A549 (cell line): ENCODE measurements around the gene NPM3. TPM values are rescaled to one million over a fixed set of nuclear protein-coding genes. Genes with fewer than 3 reads are reported as not detected.

Source experiments
- ATAC-seq, 2 experiments: fragments of 200-7000 bp in 1 of 2; fragments of >200 bp in 1 of 2; cut with Nextera tagmentation in 1 of 2; cut with Tn5 transposase in 1 of 2; 3 replicates each; pipeline versions ENCODE4 v1.8.0 to v1.9.1; 2018 to 2020; ENCODE audit warnings: mild to moderate bottlenecking in 1 of 2, moderate library complexity in 1 of 2
- CTCF ChIA-PET: fragments of 300-600 bp; sonication (Branson Sonifier 250); formaldehyde crosslinking; extraction: SDS; loops from one replicate; lab custom pipeline; 2021; ENCODE audit warnings: antibody characterized with exemption, inconsistent platforms; lab: Yijun Ruan, JAX
- POLR2A ChIA-PET: fragments of 350-600 bp; formaldehyde crosslinking; extraction: SDS; loops from one replicate; lab custom pipeline; 2021; ENCODE audit warnings: antibody characterized with exemption, inconsistent platforms; lab: Yijun Ruan, JAX
- DNase-seq, 2 experiments: peaks; one replicate each; pipeline versions ENCODE4 v3.0.0 to v3.0.0-alpha.2; 2011 to 2016; ENCODE audit warnings: low read depth in 1 of 2, low spot score in 1 of 2
- FAIRE-seq: peaks from 2 replicates; lab custom pipeline; 2011; peaks lifted over from hg19 to GRCh38; lab: Jason Lieb, UNC
- H3K27ac ChIP-seq, 2 experiments: fragments of >200 bp; sonication (Bioruptor Twin); formaldehyde crosslinking; 3 replicates each; pipeline ENCODE4 v1.5.1; 2016 to 2017
- H3K4me1 ChIP-seq: fragments of >200 bp; sonication (Bioruptor Twin); formaldehyde crosslinking; 3 replicates; pipeline ENCODE4 v1.6.1; 2016
- H3K4me2 ChIP-seq: fragments of >200 bp; sonication (Bioruptor Twin); formaldehyde crosslinking; 3 replicates; pipeline ENCODE4 v1.6.1; 2016
- H3K4me3 ChIP-seq: fragments of >200 bp; sonication (Bioruptor Twin); formaldehyde crosslinking; 3 replicates; pipeline ENCODE4 v1.5.1; 2016
- H3K9me3 ChIP-seq: fragments of >200 bp; sonication (Bioruptor Twin); formaldehyde crosslinking; 3 replicates; pipeline ENCODE4 v1.6.1; 2016
- CBX2 ChIP-seq: fragments of 200-600 bp; sonication (generic); IDR thresholded peaks from 2 replicates; pipeline ENCODE4 v1.6.1; 2016; ENCODE audit warnings: low read depth, mild to moderate bottlenecking, borderline replicate concordance
- CEBPB ChIP-seq, 2 experiments: fragments of >200 bp in 1 of 2; sonication (Bioruptor Twin) in 1 of 2; formaldehyde crosslinking in 1 of 2; IDR thresholded peaks; 2 replicates each; pipeline ENCODE4 v1.6.1; 2012 to 2016
- CHD2 ChIP-seq: fragments of 150-350 bp; IDR thresholded peaks from 2 replicates; pipeline ENCODE4 v1.6.1; 2014; ENCODE audit warnings: low read length; ENCODE audit not compliant: partially characterized antibody
- EHMT2 ChIP-seq: fragments of 200-600 bp; sonication (generic); IDR thresholded peaks from 2 replicates; pipeline ENCODE4 v1.6.1; 2016; ENCODE audit warnings: antibody characterized with exemption, low read depth, mild to moderate bottlenecking, moderate library complexity
- FOSB ChIP-seq: fragments of 250-450 bp; sonication (Bioruptor Pico); IDR thresholded peaks from 2 replicates; pipeline ENCODE4 v1.5.0; 2020; ENCODE audit warnings: mild to moderate bottlenecking, moderate library complexity
- FOSL2 ChIP-seq, 2 experiments: fragments of 450-650 bp in 1 of 2; fragments of >200 bp in 1 of 2; sonication (Bioruptor Twin) in 1 of 2; formaldehyde crosslinking; IDR thresholded peaks; 2 replicates each; pipeline versions ENCODE4 v1.5.0 to v1.6.1; 2016 to 2020; ENCODE audit warnings: mild to moderate bottlenecking in 1 of 2, moderate library complexity in 1 of 2
- FOXS1 ChIP-seq: fragments of 250-450 bp; sonication (Bioruptor Pico); IDR thresholded peaks from 2 replicates; pipeline ENCODE4 v1.5.0; 2020; ENCODE audit warnings: mild to moderate bottlenecking, moderate library complexity
- HDAC2 ChIP-seq: fragments of 200-600 bp; sonication (generic); IDR thresholded peaks from 2 replicates; pipeline ENCODE4 v1.6.1; 2016
- JUN ChIP-seq, 2 experiments: fragments of >200 bp; sonication (Bioruptor Twin); formaldehyde crosslinking; IDR thresholded peaks; 2 replicates in 1 of 2; 3 replicates in 1 of 2; pipeline ENCODE4 v1.6.1; 2016 to 2017
- JUNB ChIP-seq: fragments of >200 bp; sonication (Bioruptor Twin); formaldehyde crosslinking; IDR thresholded peaks from 2 replicates; pipeline ENCODE4 v1.6.1; 2016
- MAFK ChIP-seq: fragments of 450-650 bp; IDR thresholded peaks from 2 replicates; pipeline ENCODE4 v1.6.1; 2014; ENCODE audit not compliant: partially characterized antibody
- NFE2L2 ChIP-seq: fragments of 150-350 bp; conservative IDR thresholded peaks from 2 replicates; pipeline ENCODE4 v1.6.1; 2014; ENCODE audit warnings: low read length
- POLR2A ChIP-seq: IDR thresholded peaks from 2 replicates; pipeline ENCODE4 v1.6.1; 2012; ENCODE audit warnings: mild to moderate bottlenecking, low read length
- POLR2AphosphoS2 ChIP-seq: conservative IDR thresholded peaks from 2 replicates; pipeline ENCODE4 v1.6.1; 2012; ENCODE audit warnings: low read length, improper control_type of control experiment, inconsistent platforms
- RCOR1 ChIP-seq: fragments of 150-350 bp; IDR thresholded peaks from 2 replicates; pipeline ENCODE4 v1.6.1; 2014; ENCODE audit warnings: antibody characterized with exemption, low read length, low read depth
- SMC3 ChIP-seq: fragments of >200 bp; sonication (Bioruptor Twin); formaldehyde crosslinking; IDR thresholded peaks from 3 replicates; pipeline ENCODE4 v1.6.1; 2018; ENCODE audit warnings: inconsistent platforms
- TFCP2L1 ChIP-seq: fragments of 250-450 bp; sonication (Bioruptor Pico); IDR thresholded peaks from 2 replicates; pipeline ENCODE4 v1.5.0; 2021; ENCODE audit warnings: mild to moderate bottlenecking
- TP53 ChIP-seq: fragments of 250-450 bp; sonication (Bioruptor Pico); IDR thresholded peaks from 2 replicates; pipeline ENCODE4 v1.5.0; 2021; ENCODE audit warnings: mild to moderate bottlenecking, moderate library complexity
- ZFP36 ChIP-seq: fragments of 450-650 bp; IDR thresholded peaks from 2 replicates; pipeline ENCODE4 v1.6.1; 2014; ENCODE audit warnings: borderline replicate concordance; ENCODE audit not compliant: partially characterized antibody
- WGBS: methylation state at CpG from one replicate; pipeline ENCODE4 v1.1.6; 2017; ENCODE audit errors: missing lambda C conversion rate; 5-methylcytosine and 5-hydroxymethylcytosine counted together
- polyA plus RNA-seq, 4 experiments: library from polyadenylated mRNA; depleted of rRNA in 3 of 4; stranded (reverse); fragments of >200 nt; fragmentation: RNase III in 1 of 4; extraction: RNeasy Plus Mini Kit Qiagen cat#74134 plus additional on column Dnase treatment in 1 of 4; gene quantifications; 2 replicates in 3 of 4; 3 replicates in 1 of 4; pipeline ENCODE4 v1.2.3, GENCODE V29; 2011 to 2017
- TF ChIP-seq, protein P1 (sequence below): fragments of 450-650 bp; IDR thresholded peaks from 2 replicates; pipeline ENCODE4 v1.6.1; 2014; ENCODE audit warnings: antibody characterized with exemption

NPM3 gene
- polyA plus RNA-seq, 2 of the 4 experiments (the other 2 are of a cell fraction) = 41.5 to 96.3 TPM

DNA sequence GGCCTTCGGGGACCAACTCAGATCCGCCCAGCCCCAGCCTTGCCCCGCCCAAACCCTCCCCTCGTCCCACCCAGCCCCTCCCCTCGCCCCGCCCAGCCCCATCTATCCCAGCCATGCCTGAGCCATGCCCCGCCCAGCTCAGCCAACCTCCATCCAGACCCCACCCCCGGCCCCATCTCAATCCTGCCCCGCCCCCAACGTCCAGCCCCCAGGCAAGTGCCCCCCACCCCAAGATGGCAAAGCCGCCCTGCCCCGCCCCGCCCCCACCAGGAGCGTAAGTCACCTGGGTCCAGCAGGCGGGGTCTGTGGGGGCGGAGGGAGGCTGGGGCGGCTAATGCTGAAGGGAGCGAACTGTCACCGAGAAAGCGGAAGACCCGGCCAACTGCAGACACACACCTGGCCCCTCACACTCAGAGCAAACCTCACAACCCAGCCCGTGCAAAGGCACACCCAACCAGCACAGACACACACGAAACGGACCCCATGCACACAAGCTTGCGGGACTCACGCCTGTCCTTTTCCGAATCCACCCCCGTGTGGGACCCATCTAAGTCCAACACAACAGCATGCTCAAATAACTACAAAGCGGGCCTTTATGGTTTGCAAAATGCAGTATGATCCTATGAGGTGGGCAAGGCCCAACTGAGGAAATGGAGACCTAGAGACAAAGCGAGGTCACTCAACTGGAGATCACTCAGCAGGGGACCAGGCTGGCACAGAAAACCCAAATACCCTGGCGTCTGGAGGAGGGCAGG lies 46.5 kb upstream of the NPM3 start:
- FAIRE-seq = no peak
- POLR2A ChIA-PET = interaction anchor here (1.0 to 1.9 kb wide), 2 partner anchors 11 to 12 kb away, joined by 6 to 9 read pairs; partner anchors contain the start of gene OGA
- Histone ChIP-seq H3K4me2 (peak overlapping the region; percentile 78), H3K9me3 (no peaks in the 10 kb centered on the region), H3K27ac (peak overlapping the region; percentile 84 to 94; a peak in 5 of 6 replicates), H3K4me1 (peaks cover 18% of the 10 kb centered on the region), H3K4me3 (peak overlapping the region; percentile 53; the same call in 2 of the 3 replicates)
- no peak for TF ChIP-seq SMC3
- TF ChIP-seq JUNB = no peak
- TF ChIP-seq POLR2A = no peak
- no peak for TF ChIP-seq TP53 (CRISPR knock-in tag)
- TF ChIP-seq TFCP2L1 (CRISPR knock-in tag) = no peak
- no peak for TF ChIP-seq FOXS1 (CRISPR knock-in tag)
- no peak for TF ChIP-seq CEBPB (IDR thresholded peaks at IDR 0.05)
- no peak for TF ChIP-seq RCOR1
- no peak for TF ChIP-seq POLR2AphosphoS2
- no peak for TF ChIP-seq EHMT2
- WGBS = 85% methylated on average over 16 of the region's 31 CpGs
- no peak for DNase-seq
- no peak for ATAC-seq
- CTCF ChIA-PET = interaction anchor here (0.5 kb wide), 2 partner anchors 51 to 511 kb away, joined by 3 to 4 read pairs; no protein-coding TSS in a partner anchor

DNA sequence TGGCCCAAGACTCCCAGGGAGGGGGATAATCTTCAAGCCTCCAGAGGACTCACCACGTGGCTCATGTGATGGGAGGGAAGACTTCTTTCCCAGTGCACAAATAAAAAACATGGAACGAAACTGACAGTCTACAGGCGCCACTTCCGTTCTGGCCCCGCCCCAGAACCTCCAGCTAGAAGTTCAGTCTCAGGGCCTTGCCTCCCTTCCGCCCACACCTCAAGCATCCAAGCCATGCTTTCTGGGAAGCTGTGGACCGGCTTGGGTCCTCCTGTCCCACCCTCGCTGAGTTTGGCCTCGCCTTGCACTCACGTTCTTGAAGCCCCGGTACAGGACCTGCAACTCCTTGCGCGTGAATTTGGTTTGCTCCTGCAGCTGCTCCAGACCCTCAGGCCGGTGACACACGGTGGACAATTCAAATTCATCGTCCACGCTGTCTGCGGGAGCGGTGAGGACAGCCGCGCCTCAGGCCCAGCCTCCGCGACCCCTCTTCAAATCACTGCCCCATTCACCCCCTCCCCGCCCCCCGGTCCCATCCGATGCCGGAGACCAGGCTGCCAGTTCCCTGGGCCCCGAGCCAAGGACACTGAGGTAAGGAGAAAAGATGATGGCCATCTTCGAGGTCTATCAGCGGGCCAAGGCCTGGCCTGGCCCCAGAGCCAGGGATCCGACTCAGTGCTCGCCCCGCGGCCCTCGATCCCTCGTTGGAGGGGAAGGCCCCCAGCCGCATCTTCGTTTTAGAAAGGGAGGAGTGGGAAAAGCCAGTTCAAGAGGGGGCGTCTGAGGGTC lies 45.7 kb upstream of the NPM3 start:
- H3K4me1 ChIP-seq = peaks cover 18% of the 10 kb centered on the region
- CTCF ChIA-PET = interaction anchor here (0.5 to 4.9 kb wide), 7 partner anchors 8 to 206 kb away, joined by 3 to 31 read pairs (median 3); no protein-coding TSS in a partner anchor
- H3K27ac ChIP-seq = no peak overlapping the region
- no peak for DNase-seq
- no peak overlapping the region for H3K4me2 ChIP-seq
- WGBS = 92% methylated on average over 38 of the region's 39 CpGs
- no peak for FAIRE-seq
- TF ChIP-seq EHMT2 (no peak), NFE2L2 (no peak), CHD2 (no peak), HDAC2 (no peak), MAFK (no peak)
- POLR2A ChIA-PET = interaction anchor here (1.0 to 2.5 kb wide), 2 partner anchors 10 to 11 kb away, joined by 6 to 14 read pairs; partner anchors contain the start of gene OGA
- ATAC-seq = no peak
- no peaks in the 10 kb centered on the region for H3K9me3 ChIP-seq
- H3K4me3 ChIP-seq = no peak overlapping the region

DNA sequence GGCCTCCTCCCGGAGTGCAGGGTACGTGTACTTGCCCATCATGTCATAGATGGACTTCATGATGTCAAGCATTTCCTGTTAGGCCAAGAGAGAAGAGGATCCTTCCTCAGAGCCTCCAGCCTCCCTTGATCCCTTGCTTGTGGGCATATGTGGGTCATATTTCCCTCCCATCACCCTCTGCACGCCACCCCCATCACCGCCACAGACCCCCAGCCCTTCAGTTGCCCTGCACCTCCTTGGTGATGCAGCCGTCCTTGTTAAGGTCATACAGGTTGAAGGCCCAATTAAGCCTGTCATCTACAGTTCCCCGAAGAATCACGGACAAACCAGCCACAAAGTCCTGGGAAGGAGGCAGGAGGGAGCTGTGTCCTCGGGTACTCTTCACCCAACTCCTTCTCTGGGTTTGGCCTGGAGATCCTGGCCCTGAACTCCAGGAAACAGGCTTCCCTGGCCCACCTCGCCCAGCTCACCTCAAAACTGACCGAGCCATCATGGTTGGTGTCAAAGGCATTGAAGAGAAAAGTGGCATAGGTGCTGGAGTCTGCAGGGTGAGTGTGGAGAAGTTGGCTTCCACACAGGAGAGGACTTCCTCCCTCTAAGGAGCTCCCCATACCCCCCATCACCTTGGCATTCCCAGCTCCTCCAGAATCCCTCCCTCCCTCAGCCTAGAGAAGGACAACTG lies 44.8 kb upstream of the NPM3 start:
- H3K4me1 ChIP-seq = peaks cover 18% of the 10 kb centered on the region
- POLR2A ChIA-PET = interaction anchor here (2.5 kb wide), 1 partner anchor 10 kb away, joined by 14 read pairs; the partner anchor contains the start of gene OGA
- no peak for FAIRE-seq
- CTCF ChIA-PET = interaction anchor here (0.6 to 4.9 kb wide), 12 partner anchors 8 to 223 kb away, joined by 3 to 31 read pairs (median 4); partner anchors contain the start of gene OGA
- ATAC-seq = no peak
- no peak overlapping the region for H3K27ac ChIP-seq
- no peak overlapping the region for H3K4me2 ChIP-seq
- no peak for DNase-seq
- no peak overlapping the region for H3K4me3 ChIP-seq
- TF ChIP-seq, protein P1, sequence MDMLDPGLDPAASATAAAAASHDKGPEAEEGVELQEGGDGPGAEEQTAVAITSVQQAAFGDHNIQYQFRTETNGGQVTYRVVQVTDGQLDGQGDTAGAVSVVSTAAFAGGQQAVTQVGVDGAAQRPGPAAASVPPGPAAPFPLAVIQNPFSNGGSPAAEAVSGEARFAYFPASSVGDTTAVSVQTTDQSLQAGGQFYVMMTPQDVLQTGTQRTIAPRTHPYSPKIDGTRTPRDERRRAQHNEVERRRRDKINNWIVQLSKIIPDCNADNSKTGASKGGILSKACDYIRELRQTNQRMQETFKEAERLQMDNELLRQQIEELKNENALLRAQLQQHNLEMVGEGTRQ = no peak
- TF ChIP-seq JUN (IDR thresholded peaks at IDR 0.05) = no peak
- TF ChIP-seq FOSB = no peak
- no peak for TF ChIP-seq MAFK
- no peak for TF ChIP-seq FOSL2 (IDR thresholded peaks at IDR 0.05)
- TF ChIP-seq FOSL2 (CRISPR knock-in tag; IDR thresholded peaks at IDR 0.05) = no peak
- no peak for TF ChIP-seq ZFP36
- no peak for TF ChIP-seq CBX2
- TF ChIP-seq, all 56 proteins: peak for 0
- no peaks in the 10 kb centered on the region for H3K9me3 ChIP-seq
- WGBS = 95% methylated on average over 10 of the region's 10 CpGs
